RCC 7860 (cell line): ENCODE measurements around the gene SNX27.
"Not testable (repeated sequence)": the region's sequence is repeated elsewhere in the genome, so short reads cannot be mapped to it uniquely, and the experiment has no call there.

ENCODE experiments used
- DNase-seq: peaks from one replicate; pipeline ENCODE4 v3.0.0-alpha.2; 2015; ENCODE audit warnings: low spot score
- FAIRE-seq: peaks from 2 replicates; lab custom pipeline; 2012; peaks lifted over from hg19 to GRCh38; lab: Jason Lieb, UNC

The SNX27 gene

DNA sequence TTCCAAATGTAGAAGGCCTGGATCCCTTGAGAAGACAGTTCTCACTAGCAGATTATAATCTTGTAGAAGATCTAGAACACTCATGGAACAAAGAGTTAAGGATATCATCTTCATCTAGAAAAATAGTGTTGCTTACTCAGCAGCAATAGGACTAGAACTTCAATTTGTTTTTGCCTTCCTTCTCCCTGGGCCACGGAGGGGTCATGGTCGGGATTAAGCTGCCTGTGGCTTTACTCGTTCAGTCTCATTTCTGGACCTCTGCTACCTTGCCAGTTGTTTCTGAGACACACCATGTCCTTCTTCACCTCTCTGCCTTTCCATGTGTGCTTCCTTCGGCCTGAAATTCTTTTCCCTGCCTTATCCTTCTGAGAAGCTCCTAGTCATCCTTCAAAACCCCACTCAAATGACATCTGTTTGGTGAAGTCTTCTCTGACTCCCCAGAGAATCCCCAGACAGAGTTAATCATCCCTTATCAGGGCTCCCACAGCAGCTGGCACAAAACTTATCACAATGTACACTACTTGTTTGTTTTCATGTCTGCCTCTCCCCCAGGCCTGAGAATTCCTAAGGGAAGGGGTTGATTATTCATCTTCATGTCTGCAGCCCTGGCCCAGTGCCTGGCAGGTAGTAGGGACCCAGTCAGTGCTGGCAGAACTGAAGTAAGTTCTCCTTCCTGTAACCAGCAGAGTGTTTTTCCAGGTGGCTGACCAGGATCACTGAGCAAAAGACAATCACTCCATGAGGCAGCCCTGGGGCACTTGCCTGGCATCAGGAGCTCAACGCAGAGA, 15.5 kb upstream of the SNX27 start:
- FAIRE-seq = peak; percentile 71
- peak; percentile 89 for DNase-seq

DNA sequence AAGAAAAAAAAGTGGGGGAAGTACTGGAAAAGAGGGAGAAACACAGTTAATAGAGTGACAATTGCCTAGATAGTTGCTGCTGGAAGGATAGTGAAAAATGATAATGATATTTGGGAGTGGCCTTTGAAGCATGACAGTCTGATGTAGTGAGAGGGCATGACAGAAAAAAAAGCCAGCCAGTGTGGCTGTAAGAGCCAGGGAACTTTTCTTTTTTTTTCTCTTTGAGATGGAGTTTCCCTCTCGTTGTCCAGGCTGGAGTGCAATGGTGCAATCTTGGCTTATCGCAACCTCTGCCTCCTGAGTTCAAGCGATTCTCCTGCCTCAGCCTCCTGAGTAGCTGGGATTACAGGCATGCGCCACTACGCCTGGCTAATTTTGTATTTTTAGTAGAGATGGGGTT, 9.3 kb upstream of the SNX27 start:
- FAIRE-seq, DNase-seq: not testable (repeated sequence)

- FAIRE-seq (no peak), DNase-seq (no peak)
Observed at GRCh38 chr1:151604291-151604690, 7.6 kb upstream of the SNX27 start.

GRCh38 chr1:151606384-151606783, 5.5 kb upstream of the SNX27 start:
- peak; percentile 58 for DNase-seq
- FAIRE-seq = no peak

DNA sequence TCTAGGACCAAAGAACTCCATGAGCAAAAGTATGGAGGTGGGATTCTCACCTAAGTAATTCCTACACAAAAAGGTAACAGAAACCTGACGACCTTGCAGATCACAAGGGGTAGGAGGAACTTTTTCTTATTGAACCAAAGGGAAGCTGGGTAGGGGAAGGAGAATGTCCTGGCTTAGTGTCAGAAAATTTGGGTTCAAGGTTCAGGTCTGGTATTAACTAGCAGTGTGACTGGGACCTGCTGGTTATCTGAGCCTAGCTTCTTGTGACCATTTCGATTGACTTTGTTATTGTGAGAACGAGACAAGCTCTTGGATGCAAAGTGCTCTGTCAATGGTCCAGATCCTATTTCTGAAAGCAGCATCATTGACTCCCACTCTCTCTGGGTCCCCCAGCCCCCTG, 5.0 kb upstream of the SNX27 start:
- FAIRE-seq (no peak), DNase-seq (no peak)

GRCh38 chr1:151610142-151610541, 1.7 kb upstream of the SNX27 start:
- DNase-seq (no peak), FAIRE-seq (no peak)

DNA sequence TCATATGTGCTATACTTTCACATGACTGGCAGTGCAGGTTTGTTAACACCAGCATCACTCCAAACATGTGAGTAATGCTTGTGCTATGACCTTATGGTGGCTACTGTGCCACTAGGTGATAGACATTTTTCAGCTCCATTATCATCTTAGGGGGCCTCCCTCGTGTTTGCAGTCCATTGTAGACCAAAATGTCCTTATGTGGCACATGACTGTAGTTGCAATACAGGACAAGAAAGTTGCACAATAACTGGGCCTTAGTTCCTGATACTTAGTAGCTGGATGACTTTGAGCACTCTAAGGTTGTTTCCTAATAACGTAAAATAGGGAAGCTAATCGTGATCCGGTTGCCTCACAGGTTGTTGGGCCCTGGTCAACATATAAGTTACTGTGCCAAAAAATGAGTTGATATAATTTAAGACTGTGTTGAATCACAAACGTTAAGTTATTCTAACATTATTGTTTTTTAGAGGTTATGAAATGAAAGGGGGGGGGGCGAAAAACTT, 511 bp upstream of the SNX27 start:
- FAIRE-seq (no peak), DNase-seq (peak; percentile 31)

DNA sequence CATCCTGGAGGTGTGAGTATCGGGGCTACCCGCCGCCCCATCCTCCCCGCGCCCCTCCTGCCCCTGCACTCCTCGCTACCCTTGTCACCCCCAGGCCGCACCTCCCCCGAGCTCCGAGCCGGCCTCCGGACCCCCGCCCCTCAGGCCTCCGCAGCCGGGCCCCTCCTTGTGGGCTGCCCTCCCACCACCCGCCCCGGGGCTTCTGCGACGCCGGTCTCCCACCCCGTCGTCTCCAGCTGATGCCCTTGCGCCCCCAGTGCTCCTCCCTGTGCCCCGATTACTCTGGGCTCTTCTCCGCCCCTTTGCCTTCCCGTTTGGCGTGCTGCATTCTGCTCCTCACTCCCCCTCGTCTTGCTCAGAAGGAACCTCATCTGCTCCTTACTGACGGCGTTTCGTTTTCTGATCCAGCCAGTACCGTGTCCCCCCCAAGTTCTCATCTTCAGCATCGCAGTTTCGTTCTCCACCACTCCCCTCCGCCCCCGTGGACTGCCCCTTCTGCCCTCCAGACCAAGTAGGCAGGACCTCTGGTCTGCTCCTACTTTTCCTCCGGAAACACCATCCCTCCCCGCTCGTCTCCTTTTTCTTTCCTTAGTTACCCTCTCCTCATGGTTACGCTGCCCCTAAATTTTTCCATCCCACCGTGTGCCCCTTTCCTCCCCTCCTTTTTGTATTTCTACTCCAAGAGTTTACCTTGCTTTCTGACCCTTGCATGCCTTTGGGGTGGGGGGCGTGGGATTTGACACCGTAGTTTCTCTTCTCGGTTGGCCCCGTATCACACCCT, 841 bp downstream of the SNX27 start:
- no peak for DNase-seq
- no peak for FAIRE-seq

GRCh38 chr1:151613282-151613780, 1.5 kb downstream of the SNX27 start:
- no peak for FAIRE-seq
- DNase-seq = no peak

GRCh38 chr1:151615711-151616504, 4.1 kb downstream of the SNX27 start:
- no peak for FAIRE-seq
- DNase-seq = no peak

GRCh38 chr1:151616505-151616849, 4.6 kb downstream of the SNX27 start:
- FAIRE-seq = peak; percentile 81

DNA sequence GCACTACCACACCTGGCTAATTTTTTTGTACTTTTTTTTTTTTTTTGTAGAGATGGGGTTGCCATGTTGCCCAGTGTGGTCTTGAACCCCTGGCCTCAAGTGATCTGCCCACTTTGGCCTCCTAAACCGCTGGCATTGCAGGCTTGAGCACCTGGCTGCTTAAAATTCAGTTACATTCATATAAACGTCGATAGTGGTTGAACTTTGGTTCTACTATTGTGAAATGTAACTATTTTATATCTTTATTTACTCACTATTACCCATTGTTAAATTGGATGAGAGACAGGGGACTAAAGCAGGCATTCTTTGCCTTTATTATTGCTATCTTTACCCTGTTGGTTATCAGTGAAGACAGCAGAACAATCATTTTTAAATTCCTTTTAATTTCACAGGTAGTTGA, 6.2 kb downstream of the SNX27 start:
- DNase-seq (no peak), FAIRE-seq (no peak)

More at GRCh38 chr1:151616505-151616849, 4.6 kb downstream of the SNX27 start:
- DNase-seq = no peak

DNA sequence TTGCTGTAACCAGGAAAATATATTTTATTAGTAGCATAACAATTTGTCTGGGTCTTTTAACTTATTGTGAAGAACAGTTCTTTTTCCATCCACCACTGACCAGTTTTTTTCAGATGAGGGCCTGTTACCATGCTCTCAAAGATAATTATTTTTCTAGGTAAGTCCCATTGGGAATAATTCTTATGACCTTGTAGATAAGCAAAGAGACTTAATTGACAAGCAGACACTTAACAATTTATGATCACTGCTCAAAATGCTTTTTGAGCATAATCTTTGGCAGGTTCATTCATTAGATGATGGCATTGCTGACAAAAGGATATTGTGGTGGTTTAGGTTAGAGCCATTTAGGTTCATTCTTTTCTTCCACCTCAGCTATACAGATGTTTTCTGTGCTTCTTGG, 6.6 kb downstream of the SNX27 start:
- DNase-seq = no peak
- no peak for FAIRE-seq

- not testable (repeated sequence) for DNase-seq, FAIRE-seq
Observed at GRCh38 chr1:151618996-151619395, 7.1 kb downstream of the SNX27 start.

DNA sequence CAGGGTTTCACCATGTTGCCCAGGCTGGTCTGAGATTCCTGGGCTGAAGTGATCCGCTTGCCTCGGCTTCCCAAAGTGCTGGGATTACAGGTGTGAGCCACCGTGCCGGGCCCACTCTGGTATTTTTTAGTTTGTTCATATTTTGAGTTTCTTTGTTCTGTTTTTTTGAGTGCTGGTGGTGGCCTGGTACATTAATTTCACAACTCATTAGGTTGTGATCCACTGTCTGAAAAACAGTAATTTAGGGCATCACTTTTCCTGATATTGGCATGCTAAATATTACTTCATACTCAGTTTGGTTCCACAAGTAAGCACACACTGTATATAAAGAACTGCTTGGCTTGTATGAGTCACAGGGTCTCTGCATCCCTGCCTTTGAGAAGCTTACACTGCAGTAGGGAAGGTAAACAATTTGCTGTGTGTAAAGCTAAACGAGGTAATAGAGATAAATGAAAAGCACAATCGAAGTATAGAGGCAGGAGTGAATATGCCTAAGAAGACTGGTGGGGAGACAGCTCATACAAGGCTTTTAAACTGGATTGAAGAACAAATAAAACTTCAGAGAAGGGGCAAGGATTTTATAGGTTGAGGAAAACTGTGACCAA, 7.7 kb downstream of the SNX27 start:
- DNase-seq (no peak), FAIRE-seq (no peak)

DNA sequence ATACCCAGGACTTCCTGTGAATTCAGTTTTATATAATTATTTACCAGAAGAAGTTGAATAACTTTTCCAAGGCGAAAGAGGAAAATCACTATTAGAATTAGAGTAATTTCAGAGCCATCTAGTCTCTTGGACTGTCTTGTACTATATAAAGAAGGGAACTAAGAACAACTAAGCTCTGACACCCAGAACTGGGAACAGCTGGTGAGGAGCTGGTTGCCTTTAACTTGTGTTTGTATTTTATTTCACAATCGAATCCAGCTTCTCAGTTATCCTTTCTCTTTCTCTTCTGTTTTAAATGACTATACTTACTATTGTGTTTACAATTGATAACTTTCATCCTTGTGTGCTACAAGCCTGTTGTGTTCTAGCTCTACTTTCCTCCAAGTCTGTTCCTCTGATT, 8.4 kb downstream of the SNX27 start:
- DNase-seq = no peak
- no peak for FAIRE-seq

GRCh38 chr1:151621351-151621750, 9.5 kb downstream of the SNX27 start:
- DNase-seq (no peak), FAIRE-seq (no peak)

DNA sequence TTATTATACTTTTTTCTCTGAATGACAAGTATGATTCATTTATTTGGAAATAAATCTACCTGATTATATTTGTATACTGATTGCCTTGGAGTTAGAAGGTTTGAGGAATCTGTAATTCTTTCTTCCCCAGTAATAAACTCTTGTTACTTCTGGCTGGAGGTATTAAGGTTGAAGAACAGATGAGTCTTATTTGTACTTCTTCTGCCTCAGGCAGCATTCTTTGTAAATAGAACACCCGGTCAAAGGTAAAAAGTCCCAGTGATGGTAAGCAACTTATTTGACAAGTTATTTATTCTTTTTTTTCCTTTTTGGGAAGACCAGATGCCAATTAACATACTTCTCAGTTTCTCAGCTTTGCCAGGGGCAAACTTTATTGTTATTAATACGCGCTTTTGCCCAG, 12.9 kb downstream of the SNX27 start:
- DNase-seq (no peak), FAIRE-seq (no peak)

GRCh38 chr1:151626740-151627334, 15.0 kb downstream of the SNX27 start:
- FAIRE-seq (no peak), DNase-seq (no peak)

DNA sequence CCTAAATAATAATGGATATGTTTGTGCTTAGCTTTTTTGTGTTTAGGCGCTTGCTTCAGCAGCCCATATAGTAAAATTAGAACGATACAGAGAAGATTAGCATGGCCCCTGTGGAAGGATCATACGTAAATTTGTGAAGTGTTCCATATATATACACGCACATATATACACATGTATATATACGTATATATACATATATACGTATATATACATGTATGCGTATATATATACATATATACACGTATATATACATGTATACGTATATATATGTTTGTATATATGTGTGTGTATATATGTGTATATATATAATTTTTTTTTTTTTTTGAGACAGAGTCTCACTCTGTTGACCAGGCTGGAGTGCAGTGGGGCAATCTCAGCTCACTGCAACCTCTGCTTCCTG, 17.4 kb downstream of the SNX27 start:
- FAIRE-seq (no peak), DNase-seq (no peak)
